ENCODE data around the gene ORC4. TPM values are rescaled to one million over a fixed set of nuclear protein-coding genes. Genes with fewer than 3 reads are reported as not detected.

The ORC4 gene
- total and polyA plus RNA-seq, 5 experiments from 2014 or later = 40.9 to 66.9 (median 51.8) TPM

- H3K4me1 Mint-ChIP-seq = peaks cover 6 to 29% (median 23%) of the 10 kb centered on the region in 4 donors
- no peak overlapping the region for H3K4me3 Mint-ChIP-seq
- no peak for ATAC-seq
- no peaks in the 10 kb centered on the region for H3K27me3 Mint-ChIP-seq
- H3K9me3 Mint-ChIP-seq = no peaks in the 10 kb centered on the region
- DNase-seq = no peak
- POLR2A ChIA-PET = no interaction called here
- H3K27ac Mint-ChIP-seq = peak overlapping the region in 1 of 10 donors; percentile 22
- peaks cover 0 to 6% (median 3%) of the 10 kb centered on the region in 3 donors for H3K36me3 Mint-ChIP-seq
Measured at GRCh38 chr2:148032215-148032614, 11.7 kb upstream of the ORC4 start.

GRCh38 chr2:148031152-148031551 lies 10.6 kb upstream of the ORC4 start:
- Mint-ChIP-seq H3K36me3 (peaks cover 0 to 8% (median 7%) of the 10 kb centered on the region in 3 donors), H3K4me1 (peaks cover 6 to 28% (median 21%) of the 10 kb centered on the region in 4 donors), H3K9me3 (no peaks in the 10 kb centered on the region), H3K4me3 (no peak overlapping the region), H3K27me3 (no peaks in the 10 kb centered on the region), H3K27ac (no peak overlapping the region)
- no peak for DNase-seq
- ATAC-seq = no peak
- POLR2A ChIA-PET = no interaction called here

- Mint-ChIP-seq H3K36me3 (peaks cover 0 to 8% (median 3%) of the 10 kb centered on the region in 3 donors), H3K27me3 (no peaks in the 10 kb centered on the region), H3K4me3 (no peak overlapping the region), H3K27ac (no peak overlapping the region), H3K9me3 (no peaks in the 10 kb centered on the region), H3K4me1 (peaks cover 11 to 45% (median 29%) of the 10 kb centered on the region in 4 donors)
- ATAC-seq (no peak), DNase-seq (no peak)
- POLR2A ChIA-PET = interaction anchor here (0.6 to 1.4 kb wide), 2 partner anchors 8 to 856 kb away, joined by 3 to 4 read pairs; partner anchors contain the start of genes MBD5 and ORC4
Measured at GRCh38 chr2:148028781-148029180, 8.2 kb upstream of the ORC4 start.

GRCh38 chr2:148027822-148028221 lies 7.3 kb upstream of the ORC4 start:
- ATAC-seq = no peak
- Mint-ChIP-seq H3K9me3 (no peaks in the 10 kb centered on the region), H3K27me3 (no peaks in the 10 kb centered on the region), H3K27ac (no peak overlapping the region), H3K4me1 (peaks cover 12 to 53% (median 36%) of the 10 kb centered on the region in 4 donors), H3K36me3 (peaks cover 0 to 7% (median 3%) of the 10 kb centered on the region in 3 donors), H3K4me3 (no peak overlapping the region)
- DNase-seq = no peak
- POLR2A ChIA-PET = interaction anchor here (0.6 kb wide), 1 partner anchor 857 kb away, joined by 3 read pairs; no protein-coding TSS in a partner anchor

- Mint-ChIP-seq H3K4me1 (peaks cover 12 to 56% (median 37%) of the 10 kb centered on the region in 4 donors), H3K27me3 (no peaks in the 10 kb centered on the region), H3K4me3 (no peak overlapping the region), H3K27ac (peak overlapping the region in 1 of 10 donors; percentile 38), H3K36me3 (peaks cover 0 to 6% (median 3%) of the 10 kb centered on the region in 3 donors), H3K9me3 (no peaks in the 10 kb centered on the region)
- POLR2A ChIA-PET = no interaction called here
- ATAC-seq = no peak
- no peak for DNase-seq
Measured at GRCh38 chr2:148026573-148026972, 6.0 kb upstream of the ORC4 start.

GRCh38 chr2:148023861-148024260 lies 3.3 kb upstream of the ORC4 start:
- Mint-ChIP-seq H3K27me3 (no peaks in the 10 kb centered on the region), H3K9me3 (no peaks in the 10 kb centered on the region), H3K4me1 (peaks cover 23 to 65% (median 52%) of the 10 kb centered on the region in 4 donors), H3K4me3 (peak overlapping the region; percentile 39 to 99 (median 84)), H3K27ac (peak overlapping the region; percentile 34 to 99 (median 95)), H3K36me3 (peaks cover 0 to 6% (median 3%) of the 10 kb centered on the region in 3 donors)
- POLR2A ChIA-PET = no interaction called here
- ATAC-seq (no peak), DNase-seq (peak in 1 of 10 donors; percentile 19)

GRCh38 chr2:148022882-148023281 lies 2.3 kb upstream of the ORC4 start:
- ATAC-seq (no peak), DNase-seq (no peak)
- POLR2A ChIA-PET = interaction anchor here (1.3 kb wide), 1 partner anchor 179 kb away, joined by 4 read pairs; the partner anchor contains the start of gene ACVR2A
- H3K27me3 Mint-ChIP-seq = no peaks in the 10 kb centered on the region
- peak overlapping the region; percentile 34 to 99 (median 96) for H3K27ac Mint-ChIP-seq
- H3K4me3 Mint-ChIP-seq = peak overlapping the region; percentile 52 to 100 (median 98)
- no peaks in the 10 kb centered on the region for H3K9me3 Mint-ChIP-seq
- H3K36me3 Mint-ChIP-seq = peaks cover 0 to 6% (median 3%) of the 10 kb centered on the region in 3 donors
- peaks cover 29 to 69% (median 60%) of the 10 kb centered on the region in 4 donors for H3K4me1 Mint-ChIP-seq

GRCh38 chr2:148022351-148022750 lies 1.8 kb upstream of the ORC4 start:
- H3K4me3 Mint-ChIP-seq = peak overlapping the region; percentile 90 to 100 (median 98)
- peaks cover 31 to 71% (median 64%) of the 10 kb centered on the region in 4 donors for H3K4me1 Mint-ChIP-seq
- H3K9me3 Mint-ChIP-seq = no peaks in the 10 kb centered on the region
- peaks cover 0 to 6% (median 3%) of the 10 kb centered on the region in 3 donors for H3K36me3 Mint-ChIP-seq
- DNase-seq (no peak), ATAC-seq (no peak)
- POLR2A ChIA-PET = interaction anchor here (1.3 to 3.0 kb wide), 3 partner anchors 178 to 624 kb away, joined by 4 to 34 read pairs (median 15); partner anchors contain the start of gene ACVR2A
- peak overlapping the region; percentile 92 to 99 (median 98) for H3K27ac Mint-ChIP-seq
- no peaks in the 10 kb centered on the region for H3K27me3 Mint-ChIP-seq

GRCh38 chr2:148021886-148022285 lies 1.3 kb upstream of the ORC4 start:
- POLR2A ChIA-PET = interaction anchor here (1.3 to 3.0 kb wide), 5 partner anchors 25 to 624 kb away, joined by 4 to 34 read pairs (median 9); partner anchors contain the start of gene ACVR2A
- peak overlapping the region; percentile 92 to 99 (median 98) for H3K27ac Mint-ChIP-seq
- no peak for ATAC-seq
- peaks cover 31 to 73% (median 66%) of the 10 kb centered on the region in 4 donors for H3K4me1 Mint-ChIP-seq
- H3K9me3 Mint-ChIP-seq = no peaks in the 10 kb centered on the region
- DNase-seq = no peak
- peak overlapping the region; percentile 90 to 100 (median 98) for H3K4me3 Mint-ChIP-seq
- no peaks in the 10 kb centered on the region for H3K27me3 Mint-ChIP-seq
- H3K36me3 Mint-ChIP-seq = peaks cover 0 to 6% (median 3%) of the 10 kb centered on the region in 3 donors

GRCh38 chr2:148021059-148021861 lies 723 bp upstream of the ORC4 start, which contains the start of gene MBD5:
Gene MBD5, plus strand, starts transcription at chr2:148021091.
- Mint-ChIP-seq H3K27ac (peak within 1 kb of the TSS; percentile 92 to 99 (median 98)), H3K4me1 (peaks cover 34 to 76% (median 71%) of the 10 kb centered on the region in 4 donors)

GRCh38 chr2:148014616-148015015 lies 5.9 kb downstream of the ORC4 start:
- H3K4me1 Mint-ChIP-seq = peaks cover 30 to 78% (median 76%) of the 10 kb centered on the region in 4 donors
- DNase-seq = no peak
- POLR2A ChIA-PET = no interaction called here
- peaks cover 9 to 19% (median 16%) of the 10 kb centered on the region in 3 donors for H3K36me3 Mint-ChIP-seq
- H3K27me3 Mint-ChIP-seq = no peaks in the 10 kb centered on the region
- H3K4me3 Mint-ChIP-seq = peak overlapping the region in 4 of 10 donors; percentile 3 to 62 (median 16)
- no peak for ATAC-seq
- peak overlapping the region in 1 of 10 donors; percentile 47 for H3K27ac Mint-ChIP-seq
- peaks cover 0 to 11% (median 2%) of the 10 kb centered on the region in 9 donors for H3K9me3 Mint-ChIP-seq

More at GRCh38 chr2:148021059-148021861, 723 bp upstream of the ORC4 start, which contains the start of gene MBD5:
- ATAC-seq (peak; percentile 60 to 65), DNase-seq (peak in 8 of 10 donors; percentile 45 to 83 (median 70))
- POLR2A ChIA-PET = interaction anchor here (0.6 to 3.0 kb wide), 17 partner anchors 8 to 1566 kb away, joined by 3 to 34 read pairs (median 5); partner anchors contain the start of genes ACVR2A and MMADHC
- Mint-ChIP-seq H3K4me3 (peak within 1 kb of the TSS; percentile 90 to 100 (median 98)), H3K27me3 (no peaks in the 10 kb centered on the region), H3K36me3 (peaks cover 0 to 3% (median 2%) of the 10 kb centered on the region in 3 donors), H3K9me3 (no peaks in the 10 kb centered on the region)

- Mint-ChIP-seq H3K4me3 (no peak overlapping the region), H3K27ac (no peak overlapping the region), H3K9me3 (peaks cover 0 to 16% (median 4%) of the 10 kb centered on the region in 9 donors), H3K4me1 (peaks cover 31 to 75% (median 72%) of the 10 kb centered on the region in 4 donors), H3K36me3 (peaks cover 15 to 25% (median 17%) of the 10 kb centered on the region in 3 donors), H3K27me3 (no peaks in the 10 kb centered on the region)
- ATAC-seq (no peak), DNase-seq (no peak)
- POLR2A ChIA-PET = no interaction called here
Measured at GRCh38 chr2:148013876-148014275, 6.7 kb downstream of the ORC4 start.
